ENCODE measurements around the gene SLCO4C1. TPM values are rescaled to one million over a fixed set of nuclear protein-coding genes. Genes with fewer than 3 reads are reported as not detected.

The SLCO4C1 gene
- total RNA-seq, 1 donor from 2014 or later, result 0.09 TPM

GRCh38 chr5:102289251-102289899 lies 6.7 kb downstream of the SLCO4C1 start:
- Histone ChIP-seq H3K9ac (no peak overlapping the region), H4K20me1 (ENCODE audit: low read depth) (no peaks in the 10 kb centered on the region), H3K27ac (no peak overlapping the region), H3K9me3 (ENCODE audit: low read depth) (no peaks in the 10 kb centered on the region), H3K79me2 (ENCODE audit: low read depth) (no peaks in the 10 kb centered on the region), H2AFZ (replicated peaks) (no peak overlapping the region), H3K4me1 (no peaks in the 10 kb centered on the region), H3F3A (ENCODE audit: low read depth) (peaks cover 2% of the 10 kb centered on the region), H3K4me2 (no peak overlapping the region), H3K36me3 (no peaks in the 10 kb centered on the region), H3K27me3 (peaks cover 4% of the 10 kb centered on the region), H3K4me3 (no peak overlapping the region)
- Mint-ChIP-seq H3K27ac (no peak overlapping the region), H3K4me3 (no peak overlapping the region), H3K4me1 (no peaks in the 10 kb centered on the region), H3K9me3 (no peaks in the 10 kb centered on the region), H3K36me3 (no peaks in the 10 kb centered on the region), H3K27me3 (ENCODE audit: insufficient read depth, low read depth) (no peaks in the 10 kb centered on the region)
- DNase-seq (ENCODE audit: low spot score), result no peak
- no peak for TF ChIP-seq EZH2 (IDR thresholded peaks at IDR 0.05)
- TF ChIP-seq, protein P1, sequence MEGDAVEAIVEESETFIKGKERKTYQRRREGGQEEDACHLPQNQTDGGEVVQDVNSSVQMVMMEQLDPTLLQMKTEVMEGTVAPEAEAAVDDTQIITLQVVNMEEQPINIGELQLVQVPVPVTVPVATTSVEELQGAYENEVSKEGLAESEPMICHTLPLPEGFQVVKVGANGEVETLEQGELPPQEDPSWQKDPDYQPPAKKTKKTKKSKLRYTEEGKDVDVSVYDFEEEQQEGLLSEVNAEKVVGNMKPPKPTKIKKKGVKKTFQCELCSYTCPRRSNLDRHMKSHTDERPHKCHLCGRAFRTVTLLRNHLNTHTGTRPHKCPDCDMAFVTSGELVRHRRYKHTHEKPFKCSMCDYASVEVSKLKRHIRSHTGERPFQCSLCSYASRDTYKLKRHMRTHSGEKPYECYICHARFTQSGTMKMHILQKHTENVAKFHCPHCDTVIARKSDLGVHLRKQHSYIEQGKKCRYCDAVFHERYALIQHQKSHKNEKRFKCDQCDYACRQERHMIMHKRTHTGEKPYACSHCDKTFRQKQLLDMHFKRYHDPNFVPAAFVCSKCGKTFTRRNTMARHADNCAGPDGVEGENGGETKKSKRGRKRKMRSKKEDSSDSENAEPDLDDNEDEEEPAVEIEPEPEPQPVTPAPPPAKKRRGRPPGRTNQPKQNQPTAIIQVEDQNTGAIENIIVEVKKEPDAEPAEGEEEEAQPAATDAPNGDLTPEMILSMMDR (IDR thresholded peaks at IDR 0.05), result no peak
- TF ChIP-seq EZH2phosphoT487 (IDR thresholded peaks at IDR 0.05), result no peak

DNA sequence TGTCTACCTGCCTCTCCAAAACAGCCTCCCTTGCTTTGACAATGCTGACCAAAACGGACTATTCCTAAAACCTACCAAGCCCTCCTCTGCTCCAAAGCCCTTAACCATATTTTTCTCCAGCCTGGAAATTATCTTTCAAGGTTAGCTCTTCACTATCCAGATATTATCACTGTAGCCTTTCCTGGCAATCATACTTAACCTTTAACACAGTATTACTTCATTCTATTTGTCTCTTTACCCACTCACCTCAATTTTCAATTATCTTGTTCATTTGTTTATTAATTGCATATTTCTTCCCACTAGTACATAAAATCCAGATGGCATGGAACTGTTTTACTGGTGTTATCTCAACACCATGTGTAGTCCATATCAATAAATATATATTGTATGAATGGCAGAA lies 7.5 kb downstream of the SLCO4C1 start:
- Histone ChIP-seq H3K36me3 (no peaks in the 10 kb centered on the region), H3K4me1 (no peaks in the 10 kb centered on the region), H3F3A (ENCODE audit: low read depth) (no peaks in the 10 kb centered on the region), H3K4me2 (no peak overlapping the region), H3K9me3 (ENCODE audit: low read depth) (no peaks in the 10 kb centered on the region), H3K27ac (no peak overlapping the region), H3K9ac (no peak overlapping the region), H3K79me2 (ENCODE audit: low read depth) (no peaks in the 10 kb centered on the region), H2AFZ (replicated peaks) (no peak overlapping the region), H4K20me1 (ENCODE audit: low read depth) (no peaks in the 10 kb centered on the region), H3K27me3 (no peaks in the 10 kb centered on the region), H3K4me3 (no peak overlapping the region)
- Mint-ChIP-seq H3K27ac (no peak overlapping the region), H3K9me3 (no peaks in the 10 kb centered on the region), H3K36me3 (no peaks in the 10 kb centered on the region), H3K27me3 (ENCODE audit: insufficient read depth, low read depth) (no peaks in the 10 kb centered on the region), H3K4me1 (no peaks in the 10 kb centered on the region), H3K4me3 (no peak overlapping the region)
- TF ChIP-seq EZH2 (IDR thresholded peaks at IDR 0.05), result no peak
- TF ChIP-seq, protein P1 (IDR thresholded peaks at IDR 0.05), result no peak
- no peak for DNase-seq (ENCODE audit: low spot score)

DNA sequence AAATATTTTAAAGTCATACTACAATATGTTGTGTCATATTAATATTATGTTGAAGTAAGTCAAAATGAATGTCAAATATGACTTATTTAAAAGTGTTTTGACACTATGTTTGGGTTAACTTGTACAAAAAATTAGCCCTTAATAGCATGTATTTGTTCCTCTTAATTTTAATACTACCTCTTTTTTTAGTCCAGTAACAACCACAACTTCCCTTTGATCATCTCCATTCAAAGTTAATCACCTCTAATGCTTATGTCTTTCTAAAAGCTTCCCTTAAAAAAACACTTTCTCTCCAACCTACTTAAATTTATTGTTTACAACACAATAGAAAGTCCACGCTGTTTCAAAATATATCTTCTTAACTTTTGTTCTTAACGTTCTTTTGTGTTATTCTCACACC lies 9.6 kb downstream of the SLCO4C1 start:
- Mint-ChIP-seq H3K4me1 (no peaks in the 10 kb centered on the region), H3K9me3 (no peaks in the 10 kb centered on the region), H3K4me3 (no peak overlapping the region), H3K27ac (no peak overlapping the region), H3K27me3 (ENCODE audit: insufficient read depth, low read depth) (no peaks in the 10 kb centered on the region), H3K36me3 (no peaks in the 10 kb centered on the region)
- no peak overlapping the region for H3K9ac ChIP-seq
- H3K79me2 ChIP-seq (ENCODE audit: low read depth), result no peaks in the 10 kb centered on the region
- no peaks in the 10 kb centered on the region for H3K4me1 ChIP-seq
- H3K36me3 ChIP-seq, result no peaks in the 10 kb centered on the region
- no peaks in the 10 kb centered on the region for H4K20me1 ChIP-seq (ENCODE audit: low read depth)
- no peak overlapping the region for H2AFZ ChIP-seq (replicated peaks)
- H3K9me3 ChIP-seq (ENCODE audit: low read depth), result no peaks in the 10 kb centered on the region
- H3K4me2 ChIP-seq, result no peak overlapping the region
- DNase-seq (ENCODE audit: low spot score), result no peak
- H3K27ac ChIP-seq, result no peak overlapping the region
- TF ChIP-seq EZH2phosphoT487 (IDR thresholded peaks at IDR 0.05), result no peak
- no peak for TF ChIP-seq EZH2 (IDR thresholded peaks at IDR 0.05)
- TF ChIP-seq, protein P1 (IDR thresholded peaks at IDR 0.05), result no peak
- H3K4me3 ChIP-seq, result no peak overlapping the region
- no peaks in the 10 kb centered on the region for H3F3A ChIP-seq (ENCODE audit: low read depth)
- no peaks in the 10 kb centered on the region for H3K27me3 ChIP-seq
